ENCODE results near the gene C3orf20. TPM values are rescaled to one million over a fixed set of nuclear protein-coding genes. Genes with fewer than 3 reads are reported as not detected.
A peak's percentile ranks its signal among the peaks of the same experiment; 100 is the strongest.
"Not testable (repeated sequence)": the region's sequence is repeated elsewhere in the genome, so short reads cannot be mapped to it uniquely, and the experiment has no call there.

C3orf20 gene
- total and polyA plus RNA-seq, 4 donors = 0.16 to 0.30 TPM; not detected in 2

DNA sequence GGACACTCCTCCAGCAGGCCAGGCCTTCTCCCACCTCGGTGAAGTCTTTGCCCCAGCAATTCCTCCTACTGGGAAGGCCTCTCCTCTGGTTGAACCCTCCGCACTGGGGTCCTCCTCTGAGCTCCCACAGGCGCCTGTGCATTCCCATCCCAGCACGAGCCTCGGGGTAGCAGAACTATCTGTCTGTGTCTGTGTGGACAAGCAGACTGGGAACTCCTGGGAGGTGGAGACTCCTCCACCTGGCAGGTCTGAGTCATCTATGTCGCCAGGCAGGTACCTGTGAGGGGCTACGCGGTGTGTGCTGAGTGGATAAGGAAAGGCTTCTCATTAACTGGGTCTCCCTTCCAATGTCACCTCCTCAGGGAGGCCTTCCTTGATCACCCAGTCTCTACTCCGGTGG is 134.7 kb downstream of the C3orf20 start:
- ATAC-seq (ENCODE audit: low FRiP score); H3K36me3 ChIP-seq (ENCODE audit: control insufficient read depth in 1 of 2, insufficient read depth in 2 of 2, low read length in 1 of 2); intact Hi-C loops (cut with DNase I); H3K4me1 ChIP-seq (ENCODE audit: control insufficient read depth in 1 of 2, insufficient read depth in 2 of 2, low read length in 2 of 2); DNase-seq; H3K27ac ChIP-seq (ENCODE audit: low read depth in 1 of 2, low read length in 2 of 2); H3K27me3 ChIP-seq (ENCODE audit: control insufficient read depth in 1 of 2, insufficient read depth in 2 of 2, low read length in 1 of 2); H3K4me3 ChIP-seq (ENCODE audit: low read length in 2 of 2); H3K9me3 ChIP-seq (ENCODE audit: control insufficient read depth, low read length): not testable (repeated sequence)
- 66 to 67% methylated on average over 8 to 9 of the region's 9 CpGs for WGBS, 2 donors

GRCh38 chr3:14810070-14810791 is 135.3 kb downstream of the C3orf20 start:
- H3K36me3 ChIP-seq (ENCODE audit: control insufficient read depth in 1 of 2, insufficient read depth in 2 of 2, low read length in 1 of 2) = no peaks in the 10 kb centered on the region
- intact Hi-C loops (cut with DNase I) = no loop called here
- H3K4me3 ChIP-seq (ENCODE audit: low read length in 2 of 2) = peak overlapping the region in 1 of 2 donors; percentile 50
- H3K27ac ChIP-seq (ENCODE audit: low read depth in 1 of 2, low read length in 2 of 2) = no peak overlapping the region
- peak in 1 of 2 donors; percentile 82 for DNase-seq
- no peaks in the 10 kb centered on the region for H3K4me1 ChIP-seq (ENCODE audit: control insufficient read depth in 1 of 2, insufficient read depth in 2 of 2, low read length in 2 of 2)
- 3 to 4% methylated on average over 39 to 84 of the region's 85 CpGs for WGBS, 2 donors
- peak; percentile 62 for ATAC-seq (ENCODE audit: low FRiP score)
- no peaks in the 10 kb centered on the region for H3K27me3 ChIP-seq (ENCODE audit: control insufficient read depth in 1 of 2, insufficient read depth in 2 of 2, low read length in 1 of 2)
- no peaks in the 10 kb centered on the region for H3K9me3 ChIP-seq (ENCODE audit: control insufficient read depth, low read length)

GRCh38 chr3:14810801-14811661 is 136.1 kb downstream of the C3orf20 start:
- WGBS, 2 donors = 1% methylated on average over 57 to 78 of the region's 78 CpGs
- no peaks in the 10 kb centered on the region for H3K36me3 ChIP-seq (ENCODE audit: control insufficient read depth in 1 of 2, insufficient read depth in 2 of 2, low read length in 1 of 2)
- peak overlapping the region in 1 of 2 donors; percentile 50 for H3K4me3 ChIP-seq (ENCODE audit: low read length in 2 of 2)
- intact Hi-C loops (cut with DNase I) = no loop called here
- DNase-seq (no peak), ATAC-seq (ENCODE audit: low FRiP score) (peak; percentile 34)
- no peaks in the 10 kb centered on the region for H3K27me3 ChIP-seq (ENCODE audit: control insufficient read depth in 1 of 2, insufficient read depth in 2 of 2, low read length in 1 of 2)
- H3K27ac ChIP-seq (ENCODE audit: low read depth in 1 of 2, low read length in 2 of 2) = no peak overlapping the region
- H3K9me3 ChIP-seq (ENCODE audit: control insufficient read depth, low read length) = no peaks in the 10 kb centered on the region
- H3K4me1 ChIP-seq (ENCODE audit: control insufficient read depth in 1 of 2, insufficient read depth in 2 of 2, low read length in 2 of 2) = no peaks in the 10 kb centered on the region

GRCh38 chr3:14811684-14812083 is 136.7 kb downstream of the C3orf20 start:
- Histone ChIP-seq H3K4me1 (ENCODE audit: control insufficient read depth in 1 of 2, insufficient read depth in 2 of 2, low read length in 2 of 2) (no peaks in the 10 kb centered on the region), H3K27me3 (ENCODE audit: control insufficient read depth in 1 of 2, insufficient read depth in 2 of 2, low read length in 1 of 2) (no peaks in the 10 kb centered on the region), H3K4me3 (ENCODE audit: low read length in 2 of 2) (no peak overlapping the region), H3K9me3 (ENCODE audit: control insufficient read depth, low read length) (no peaks in the 10 kb centered on the region), H3K36me3 (ENCODE audit: control insufficient read depth in 1 of 2, insufficient read depth in 2 of 2, low read length in 1 of 2) (no peaks in the 10 kb centered on the region), H3K27ac (ENCODE audit: low read depth in 1 of 2, low read length in 2 of 2) (no peak overlapping the region)
- intact Hi-C loops (cut with DNase I) = no loop called here
- WGBS, 2 donors = 1 to 4% methylated on average over 7 of the region's 7 CpGs
- ATAC-seq (ENCODE audit: low FRiP score) (peak; percentile 61), DNase-seq (no peak)

- intact Hi-C loops (cut with DNase I) = no loop called here
- no peak for DNase-seq
- H3K4me1 ChIP-seq (ENCODE audit: control insufficient read depth in 1 of 2, insufficient read depth in 2 of 2, low read length in 2 of 2) = no peaks in the 10 kb centered on the region
- ATAC-seq (ENCODE audit: low FRiP score) = peak; percentile 1
- WGBS, 2 donors = 66 to 72% methylated on average over 9 of the region's 9 CpGs
- no peak overlapping the region for H3K27ac ChIP-seq (ENCODE audit: low read depth in 1 of 2, low read length in 2 of 2)
- no peaks in the 10 kb centered on the region for H3K9me3 ChIP-seq (ENCODE audit: control insufficient read depth, low read length)
- H3K36me3 ChIP-seq (ENCODE audit: control insufficient read depth in 1 of 2, insufficient read depth in 2 of 2, low read length in 1 of 2) = no peaks in the 10 kb centered on the region
- no peaks in the 10 kb centered on the region for H3K27me3 ChIP-seq (ENCODE audit: control insufficient read depth in 1 of 2, insufficient read depth in 2 of 2, low read length in 1 of 2)
- H3K4me3 ChIP-seq (ENCODE audit: low read length in 2 of 2) = no peak overlapping the region
Measured at GRCh38 chr3:14812196-14812790, 137.4 kb downstream of the C3orf20 start.

DNA sequence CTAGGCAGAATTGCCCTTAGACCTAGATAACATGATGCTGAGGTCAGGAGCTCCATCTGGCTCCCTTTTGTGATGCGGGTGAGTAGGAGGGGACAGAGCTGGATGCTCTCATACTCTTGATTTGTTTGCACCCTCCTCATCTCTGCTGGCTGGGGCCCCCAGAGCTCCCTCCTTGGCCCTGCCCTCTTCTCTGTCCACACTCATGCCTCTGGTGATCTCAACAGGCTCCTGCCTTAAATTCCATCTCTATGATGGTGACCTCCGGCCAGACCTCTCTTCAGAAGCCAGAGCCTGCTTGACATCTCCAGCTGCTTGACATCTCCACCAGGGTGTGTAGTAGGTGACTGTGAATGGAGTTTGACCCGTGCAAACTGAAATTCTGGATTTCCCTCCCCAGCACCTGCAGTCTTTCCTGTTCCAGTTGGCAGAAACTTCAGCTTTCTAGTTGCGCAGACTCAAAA is 139.5 kb downstream of the C3orf20 start:
- no peaks in the 10 kb centered on the region for H3K36me3 ChIP-seq (ENCODE audit: control insufficient read depth in 1 of 2, insufficient read depth in 2 of 2, low read length in 1 of 2)
- H3K9me3 ChIP-seq (ENCODE audit: control insufficient read depth, low read length) = no peaks in the 10 kb centered on the region
- no peak overlapping the region for H3K27ac ChIP-seq (ENCODE audit: low read depth in 1 of 2, low read length in 2 of 2)
- ATAC-seq (ENCODE audit: low FRiP score) (no peak), DNase-seq (no peak)
- intact Hi-C loops (cut with DNase I) = no loop called here
- no peak overlapping the region for H3K4me3 ChIP-seq (ENCODE audit: low read length in 2 of 2)
- WGBS, 2 donors = 82 to 85% methylated on average over 4 of the region's 4 CpGs
- H3K27me3 ChIP-seq (ENCODE audit: control insufficient read depth in 1 of 2, insufficient read depth in 2 of 2, low read length in 1 of 2) = no peaks in the 10 kb centered on the region
- H3K4me1 ChIP-seq (ENCODE audit: control insufficient read depth in 1 of 2, insufficient read depth in 2 of 2, low read length in 2 of 2) = no peaks in the 10 kb centered on the region

GRCh38 chr3:14816359-14816758 is 141.4 kb downstream of the C3orf20 start:
- no peaks in the 10 kb centered on the region for H3K36me3 ChIP-seq (ENCODE audit: control insufficient read depth in 1 of 2, insufficient read depth in 2 of 2, low read length in 1 of 2)
- ATAC-seq (ENCODE audit: low FRiP score) (no peak), DNase-seq (no peak)
- 93 to 96% methylated on average over 3 of the region's 3 CpGs for WGBS, 2 donors
- no peaks in the 10 kb centered on the region for H3K4me1 ChIP-seq (ENCODE audit: control insufficient read depth in 1 of 2, insufficient read depth in 2 of 2, low read length in 2 of 2)
- intact Hi-C loops (cut with DNase I) = no loop called here
- no peak overlapping the region for H3K4me3 ChIP-seq (ENCODE audit: low read length in 2 of 2)
- H3K9me3 ChIP-seq (ENCODE audit: control insufficient read depth, low read length) = no peaks in the 10 kb centered on the region
- H3K27me3 ChIP-seq (ENCODE audit: control insufficient read depth in 1 of 2, insufficient read depth in 2 of 2, low read length in 1 of 2) = no peaks in the 10 kb centered on the region
- H3K27ac ChIP-seq (ENCODE audit: low read depth in 1 of 2, low read length in 2 of 2) = no peak overlapping the region

DNA sequence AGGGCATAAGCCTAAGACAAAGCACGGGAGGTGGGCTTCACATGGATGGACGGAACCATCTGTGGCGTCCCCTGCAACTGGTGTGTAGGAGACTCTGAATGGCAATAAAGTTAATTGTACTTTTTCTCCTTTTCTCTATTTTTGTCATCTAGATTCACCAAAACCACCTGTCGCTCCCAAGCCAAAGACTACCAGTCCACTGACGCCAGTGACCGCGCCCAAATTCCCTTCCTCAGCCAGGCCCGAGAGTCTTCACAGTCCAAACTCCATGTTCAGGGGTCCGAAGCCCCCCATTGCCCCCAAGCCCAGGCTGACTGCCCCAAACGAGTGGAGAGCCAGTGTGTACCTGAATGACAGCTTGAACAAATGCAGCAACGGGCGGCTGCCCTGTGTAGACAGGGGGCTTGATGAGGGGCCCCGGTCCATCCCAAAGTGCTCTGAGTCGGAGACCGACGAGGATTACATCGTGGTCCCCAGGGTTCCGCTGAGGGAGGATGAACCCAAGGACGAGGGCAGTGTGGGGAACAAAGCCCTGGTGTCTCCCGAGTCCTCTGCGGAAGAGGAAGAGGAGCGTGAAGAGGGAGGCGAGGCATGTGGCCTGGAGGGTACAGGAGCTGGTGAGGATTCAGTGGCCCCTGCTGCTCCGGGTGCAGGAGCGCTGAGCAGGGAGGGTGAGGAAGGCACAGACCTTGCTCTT is 144.0 kb downstream of the C3orf20 start, which contains the start of gene FGD5:
FGD5 (plus strand) TSS at position 159 of the 697 bp plus-strand sequence; CDS start at position 269, 110 bp downstream.
- H3K36me3 ChIP-seq (ENCODE audit: control insufficient read depth in 1 of 2, insufficient read depth in 2 of 2, low read length in 1 of 2) = no peaks in the 10 kb centered on the region
- intact Hi-C loops (cut with DNase I) = no loop called here
- H3K4me3 ChIP-seq (ENCODE audit: low read length in 2 of 2) = no peak within 1 kb of the TSS
- H3K9me3 ChIP-seq (ENCODE audit: control insufficient read depth, low read length) = no peaks in the 10 kb centered on the region
- no peak for ATAC-seq (ENCODE audit: low FRiP score)
- no peak for DNase-seq
- WGBS, 2 donors = 93 to 95% methylated on average over 25 of the region's 25 CpGs
- no peaks in the 10 kb centered on the region for H3K4me1 ChIP-seq (ENCODE audit: control insufficient read depth in 1 of 2, insufficient read depth in 2 of 2, low read length in 2 of 2)
- H3K27me3 ChIP-seq (ENCODE audit: control insufficient read depth in 1 of 2, insufficient read depth in 2 of 2, low read length in 1 of 2) = no peaks in the 10 kb centered on the region
- H3K27ac ChIP-seq (ENCODE audit: low read depth in 1 of 2, low read length in 2 of 2) = no peak within 1 kb of the TSS
